Tibial nerve (tissue), 4 donors: ENCODE results near the gene RHOH. TPM values are rescaled to one million over a fixed set of nuclear protein-coding genes. Genes with fewer than 3 reads are reported as not detected.
A peak's percentile ranks its signal among the peaks of the same experiment; 100 is the strongest.
"Not testable (repeated sequence)": the region's sequence is repeated elsewhere in the genome, so short reads cannot be mapped to it uniquely, and the experiment has no call there.

ENCODE experiments used
- DNase-seq, 2 donors: peaks; one replicate each; pipeline ENCODE4 v3.0.0-alpha.2; 2019; ENCODE audit warnings: low spot score in 2 of 2
- H3K27ac ChIP-seq, 4 donors: fragments of 200-600 bp; sonication (generic) in 3 of 4; one replicate each; pipeline ENCODE4 v1.5.1; 2017 to 2019; ENCODE audit warnings: mild to moderate bottlenecking in 1 of 4
- H3K27me3 ChIP-seq, 2 donors: fragments of 200-600 bp; sonication (generic) in 1 of 2; one replicate each; pipeline versions ENCODE4 v1.5.1 to v1.6.0; 2017 to 2019
- H3K36me3 ChIP-seq, 3 donors: fragments of 200-600 bp; sonication (generic); one replicate each; pipeline ENCODE4 v1.5.1; 2018 to 2019
- H3K4me1 ChIP-seq, 4 donors: fragments of 200-600 bp; sonication (generic) in 3 of 4; one replicate each; pipeline ENCODE4 v1.5.1; 2017 to 2019
- H3K4me3 ChIP-seq, 4 donors: fragments of 200-600 bp; sonication (generic) in 3 of 4; one replicate each; pipeline ENCODE4 v1.5.1; 2017 to 2019; ENCODE audit warnings: mild to moderate bottlenecking in 1 of 4, moderate library complexity in 1 of 4
- H3K9me3 ChIP-seq, 4 donors: fragments of 200-600 bp; sonication (generic) in 3 of 4; one replicate each; pipeline ENCODE4 v1.5.1; 2017 to 2019
- EP300 ChIP-seq, 2 donors: sonication (generic); formaldehyde crosslinking; IDR thresholded peaks; one replicate each; pipeline ENCODE4 v1.6.1; 2017; ENCODE audit warnings: antibody characterized with exemption in 2 of 2, mild to moderate bottlenecking in 1 of 2
- POLR2A ChIP-seq, 2 donors: fragments of 450-650 bp; IDR thresholded peaks; one replicate each; pipeline ENCODE4 v1.6.1; 2017; ENCODE audit warnings: antibody characterized with exemption in 2 of 2, mild to moderate bottlenecking in 2 of 2, moderate library complexity in 2 of 2
- WGBS, 2 donors: methylation state at CpG; one replicate each; pipeline ENCODE4 v1.1.5; 2018; 5-methylcytosine and 5-hydroxymethylcytosine counted together
- total RNA-seq, 4 donors: library from RNA; depleted of rRNA; stranded (reverse); fragments of >200 nt; gene quantifications; one replicate each; pipeline ENCODE4 v1.1.0, GENCODE V29; 2016
- TF ChIP-seq, protein P1 (sequence below), 5 experiments: fragments of 200-600 bp in 3 of 5; fragments of 450-650 bp in 2 of 5; sonication (generic) in 3 of 5; IDR thresholded peaks; one replicate each; pipeline ENCODE4 v1.5.1; 2016 to 2019; ENCODE audit warnings: antibody characterized with exemption in 5 of 5, mild to moderate bottlenecking in 3 of 5, moderate library complexity in 2 of 5

RHOH gene, protein sequence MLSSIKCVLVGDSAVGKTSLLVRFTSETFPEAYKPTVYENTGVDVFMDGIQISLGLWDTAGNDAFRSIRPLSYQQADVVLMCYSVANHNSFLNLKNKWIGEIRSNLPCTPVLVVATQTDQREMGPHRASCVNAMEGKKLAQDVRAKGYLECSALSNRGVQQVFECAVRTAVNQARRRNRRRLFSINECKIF
- 1 to 10 TPM in 2 of 4 donors, under 1 TPM in 2; 0.30 to 2.2 (median 1.0) TPM for total RNA-seq

DNA sequence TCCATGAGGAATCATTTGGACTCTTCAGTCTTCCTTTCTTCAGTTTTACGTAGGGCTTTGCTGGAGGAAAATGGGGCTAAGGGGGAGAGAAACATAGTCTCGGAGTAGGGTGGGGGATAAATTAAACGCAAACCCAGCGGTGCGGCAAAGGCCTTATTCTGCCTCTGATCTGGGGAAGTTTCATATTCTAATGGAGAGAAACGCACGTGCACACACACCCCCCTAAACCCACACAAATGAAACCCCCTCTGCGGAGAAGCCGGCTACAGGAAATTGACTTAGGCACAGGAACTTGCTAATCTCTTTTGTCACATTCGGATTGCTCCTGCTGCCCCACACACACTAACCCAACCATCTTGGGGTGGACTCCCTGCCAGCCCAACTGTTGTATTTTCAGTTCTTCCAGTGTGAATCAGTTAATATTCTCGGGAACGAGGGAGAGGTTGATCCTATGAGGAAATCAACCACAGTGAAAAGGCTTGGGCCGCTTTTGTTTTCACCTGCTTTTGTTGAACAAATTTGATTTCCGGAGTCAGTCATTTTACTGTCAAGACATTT, at the start of gene RHOH:
Gene RHOH (plus strand): TSS at position 308 of the 558 bp plus-strand sequence. CDS start 46,356 bp downstream, outside the sequence.
- 36 to 37% methylated on average over 14 of the region's 14 CpGs for WGBS, 2 donors
- no peak for DNase-seq
- Histone ChIP-seq H3K4me1 (no peaks in the 10 kb centered on the region), H3K27ac (peak within 1 kb of the TSS in 1 of 4 donors; percentile 78), H3K36me3 (no peaks in the 10 kb centered on the region), H3K9me3 (no peaks in the 10 kb centered on the region), H3K4me3 (peak within 1 kb of the TSS in 2 of 4 donors; percentile 19 to 37), H3K27me3 (no peaks in the 10 kb centered on the region)
- TF ChIP-seq, protein P1, sequence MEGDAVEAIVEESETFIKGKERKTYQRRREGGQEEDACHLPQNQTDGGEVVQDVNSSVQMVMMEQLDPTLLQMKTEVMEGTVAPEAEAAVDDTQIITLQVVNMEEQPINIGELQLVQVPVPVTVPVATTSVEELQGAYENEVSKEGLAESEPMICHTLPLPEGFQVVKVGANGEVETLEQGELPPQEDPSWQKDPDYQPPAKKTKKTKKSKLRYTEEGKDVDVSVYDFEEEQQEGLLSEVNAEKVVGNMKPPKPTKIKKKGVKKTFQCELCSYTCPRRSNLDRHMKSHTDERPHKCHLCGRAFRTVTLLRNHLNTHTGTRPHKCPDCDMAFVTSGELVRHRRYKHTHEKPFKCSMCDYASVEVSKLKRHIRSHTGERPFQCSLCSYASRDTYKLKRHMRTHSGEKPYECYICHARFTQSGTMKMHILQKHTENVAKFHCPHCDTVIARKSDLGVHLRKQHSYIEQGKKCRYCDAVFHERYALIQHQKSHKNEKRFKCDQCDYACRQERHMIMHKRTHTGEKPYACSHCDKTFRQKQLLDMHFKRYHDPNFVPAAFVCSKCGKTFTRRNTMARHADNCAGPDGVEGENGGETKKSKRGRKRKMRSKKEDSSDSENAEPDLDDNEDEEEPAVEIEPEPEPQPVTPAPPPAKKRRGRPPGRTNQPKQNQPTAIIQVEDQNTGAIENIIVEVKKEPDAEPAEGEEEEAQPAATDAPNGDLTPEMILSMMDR (IDR thresholded peaks at IDR 0.05) = no peak
- TF ChIP-seq EP300 (IDR thresholded peaks at IDR 0.05) (no peak), POLR2A (IDR thresholded peaks at IDR 0.05) (no peak)

DNA sequence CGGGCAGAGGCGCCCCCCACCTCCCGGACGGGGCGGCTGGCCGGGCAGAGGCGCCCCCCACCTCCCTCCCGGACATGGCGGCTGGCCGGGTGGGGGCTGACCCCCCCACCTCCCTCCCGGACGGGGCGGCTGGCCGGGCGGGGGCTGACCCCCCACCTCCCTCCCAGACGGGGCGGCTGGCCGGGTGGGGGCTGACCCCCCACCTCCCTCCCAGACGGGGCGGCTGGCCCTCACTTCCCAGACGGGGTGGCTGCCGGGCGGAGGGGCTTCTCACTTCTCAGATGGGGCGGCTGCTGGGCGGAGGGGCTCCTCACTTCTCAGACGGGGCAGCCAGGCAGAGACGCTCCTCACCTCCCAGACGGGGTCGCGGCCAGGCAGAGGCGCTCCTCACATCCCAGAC, 49.3 kb upstream of the RHOH start:
- peaks cover 0 to 38% (median 0%) of the 10 kb centered on the region in 3 donors for H3K36me3 ChIP-seq
- H3K9me3 ChIP-seq, H3K27me3 ChIP-seq, DNase-seq, H3K4me3 ChIP-seq, H3K4me1 ChIP-seq, H3K27ac ChIP-seq: not testable (repeated sequence)
- WGBS, 2 donors = 99% methylated on average over 16 of the region's 31 CpGs; no CpG with 5 or more reads in 1 of the 2 donors

DNA sequence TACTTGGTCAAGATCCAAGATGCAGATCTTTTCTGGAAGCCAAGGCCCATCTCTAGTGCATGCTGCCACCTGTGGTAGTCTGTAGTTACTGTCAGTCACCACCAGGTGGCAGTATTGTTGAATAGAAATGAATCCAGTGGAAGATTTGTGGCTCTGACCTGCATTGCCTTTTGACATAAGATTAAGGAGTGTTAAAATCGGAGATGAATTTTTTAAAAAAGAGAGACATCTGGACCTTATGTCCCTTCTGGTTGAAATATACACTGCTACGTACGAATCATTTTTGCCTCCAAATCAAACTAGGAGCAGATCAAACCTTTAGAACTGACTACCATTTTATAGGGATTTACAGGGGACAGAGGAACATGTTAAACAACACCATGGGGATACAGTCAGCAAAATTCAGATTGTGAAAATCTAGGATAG, 46.9 kb upstream of the RHOH start:
- TF ChIP-seq EP300 (IDR thresholded peaks at IDR 0.05) = no peak
- TF ChIP-seq POLR2A (IDR thresholded peaks at IDR 0.05) = no peak
- TF ChIP-seq, protein P1 (IDR thresholded peaks at IDR 0.05) = peak; percentile 60 to 81 (median 71)
- H3K4me1 ChIP-seq = no peaks in the 10 kb centered on the region
- H3K4me3 ChIP-seq = no peak overlapping the region
- no peaks in the 10 kb centered on the region for H3K27me3 ChIP-seq
- peaks cover 0 to 18% (median 0%) of the 10 kb centered on the region in 3 donors for H3K36me3 ChIP-seq
- H3K27ac ChIP-seq = no peak overlapping the region
- 88 to 99% methylated on average over 3 of the region's 3 CpGs for WGBS, 2 donors
- peaks cover 0 to 8% (median 0%) of the 10 kb centered on the region in 4 donors for H3K9me3 ChIP-seq
- DNase-seq = peak; percentile 39 to 83

DNA sequence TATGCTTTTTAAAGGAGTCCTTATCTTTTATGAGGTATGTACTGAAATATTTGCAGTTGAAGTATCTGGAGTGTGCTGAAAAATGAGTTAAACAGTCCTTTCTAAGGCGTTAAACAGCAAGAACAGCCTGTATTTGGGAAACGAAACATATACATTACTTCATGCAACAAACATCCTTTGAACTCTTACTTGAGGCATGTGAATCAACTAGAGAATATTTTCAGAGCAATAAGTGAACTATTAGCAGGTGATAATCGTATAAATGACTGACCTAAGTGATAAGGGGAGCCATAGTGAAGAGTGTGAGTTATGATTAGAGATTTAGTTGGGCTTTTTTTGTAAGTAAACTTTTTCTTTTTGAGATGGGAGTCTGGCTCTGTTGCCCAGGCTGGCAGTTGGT, 45.9 kb upstream of the RHOH start:
- Histone ChIP-seq H3K4me1 (no peaks in the 10 kb centered on the region), H3K27ac (no peak overlapping the region), H3K27me3 (no peaks in the 10 kb centered on the region), H3K36me3 (peaks cover 0 to 15% (median 0%) of the 10 kb centered on the region in 3 donors), H3K9me3 (peaks cover 0 to 8% (median 0%) of the 10 kb centered on the region in 4 donors), H3K4me3 (no peak overlapping the region)
- TF ChIP-seq EP300 (IDR thresholded peaks at IDR 0.05) (no peak), POLR2A (IDR thresholded peaks at IDR 0.05) (no peak)
- TF ChIP-seq, protein P1 (IDR thresholded peaks at IDR 0.05) = no peak
- WGBS, 2 donors = 77 to 83% methylated on average over 3 of the region's 3 CpGs
- DNase-seq = no peak

DNA sequence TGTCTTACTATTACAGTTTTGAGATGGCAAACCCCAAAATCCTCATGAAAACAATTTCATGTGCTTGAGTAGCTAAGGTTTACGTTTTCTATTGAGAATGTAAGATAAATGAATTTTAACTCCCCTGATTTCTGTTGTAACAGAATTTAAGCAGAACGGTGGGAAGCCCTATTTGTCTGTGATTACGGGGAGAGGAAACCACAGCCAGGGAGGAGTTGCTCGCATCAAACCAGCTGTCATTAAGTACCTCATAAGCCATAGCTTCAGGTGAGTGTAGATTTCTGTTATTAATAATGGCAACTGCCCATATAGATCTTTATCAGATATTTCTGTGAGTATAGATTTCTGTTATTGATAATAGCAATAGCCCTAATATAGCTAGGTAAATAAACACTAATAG, 44.2 kb upstream of the RHOH start:
- Histone ChIP-seq H3K27me3 (no peaks in the 10 kb centered on the region), H3K4me1 (no peaks in the 10 kb centered on the region), H3K9me3 (peaks cover 0 to 8% (median 0%) of the 10 kb centered on the region in 4 donors), H3K36me3 (peaks cover 0 to 10% (median 0%) of the 10 kb centered on the region in 3 donors), H3K4me3 (no peak overlapping the region), H3K27ac (no peak overlapping the region)
- TF ChIP-seq EP300 (IDR thresholded peaks at IDR 0.05) (no peak), POLR2A (IDR thresholded peaks at IDR 0.05) (no peak)
- TF ChIP-seq, protein P1 (IDR thresholded peaks at IDR 0.05) = no peak
- 84 to 89% methylated on average over 4 of the region's 4 CpGs for WGBS, 2 donors
- no peak for DNase-seq
